Activated naive CD4-positive, alpha-beta T cell treated with anti-CD3 and anti-CD28 coated beads, Interleukin-2, amount 50 U/mL, for 24 hours (primary cell): ENCODE data around the gene SLC25A39.

Source experiments
- H3K27ac Mint-ChIP-seq: one replicate; pipeline ENCODE4 v1.8.0; 2021; ENCODE audit warnings: mild to moderate bottlenecking, mixed read lengths
- H3K27me3 Mint-ChIP-seq: one replicate; pipeline ENCODE4 v1.8.0; 2021; ENCODE audit warnings: mixed read lengths
- H3K36me3 Mint-ChIP-seq: one replicate; pipeline ENCODE4 v1.8.0; 2021; ENCODE audit warnings: mixed read lengths
- H3K4me1 Mint-ChIP-seq: one replicate; pipeline ENCODE4 v1.8.0; 2021; ENCODE audit warnings: mixed read lengths
- H3K4me3 Mint-ChIP-seq: one replicate; pipeline ENCODE4 v1.8.0; 2021; ENCODE audit warnings: mild to moderate bottlenecking, mixed read lengths
- H3K9me3 Mint-ChIP-seq: one replicate; pipeline ENCODE4 v1.8.0; 2021; ENCODE audit warnings: mixed read lengths

Gene SLC25A39

GRCh38 chr17:44359006-44359405 lies 34.4 kb upstream of the SLC25A39 start:
- Mint-ChIP-seq H3K4me3 (no peak overlapping the region), H3K4me1 (peaks cover 8% of the 10 kb centered on the region), H3K36me3 (no peaks in the 10 kb centered on the region), H3K27me3 (peaks cover 2% of the 10 kb centered on the region), H3K9me3 (no peaks in the 10 kb centered on the region), H3K27ac (no peak overlapping the region)

GRCh38 chr17:44358066-44358465 lies 33.4 kb upstream of the SLC25A39 start:
- Mint-ChIP-seq H3K27ac (no peak overlapping the region), H3K4me3 (no peak overlapping the region), H3K4me1 (peaks cover 10% of the 10 kb centered on the region), H3K36me3 (no peaks in the 10 kb centered on the region), H3K9me3 (no peaks in the 10 kb centered on the region), H3K27me3 (peaks cover 2% of the 10 kb centered on the region)

- no peak overlapping the region for H3K27ac Mint-ChIP-seq
- peaks cover 13% of the 10 kb centered on the region for H3K4me1 Mint-ChIP-seq
- H3K4me3 Mint-ChIP-seq = no peak overlapping the region
- no peaks in the 10 kb centered on the region for H3K27me3 Mint-ChIP-seq
- peaks cover 2% of the 10 kb centered on the region for H3K36me3 Mint-ChIP-seq
- H3K9me3 Mint-ChIP-seq = no peaks in the 10 kb centered on the region
Observed at GRCh38 chr17:44356241-44356640, 31.6 kb upstream of the SLC25A39 start.

- Mint-ChIP-seq H3K4me3 (no peak overlapping the region), H3K4me1 (peaks cover 13% of the 10 kb centered on the region), H3K9me3 (no peaks in the 10 kb centered on the region), H3K27ac (no peak overlapping the region), H3K36me3 (peaks cover 2% of the 10 kb centered on the region), H3K27me3 (no peaks in the 10 kb centered on the region)
Observed at GRCh38 chr17:44355642-44356099, 31.0 kb upstream of the SLC25A39 start.

- H3K4me1 Mint-ChIP-seq = peaks cover 13% of the 10 kb centered on the region
- no peaks in the 10 kb centered on the region for H3K27me3 Mint-ChIP-seq
- H3K36me3 Mint-ChIP-seq = peaks cover 2% of the 10 kb centered on the region
- H3K27ac Mint-ChIP-seq = no peak overlapping the region
- H3K4me3 Mint-ChIP-seq = peak overlapping the region; percentile 42
- no peaks in the 10 kb centered on the region for H3K9me3 Mint-ChIP-seq
Observed at GRCh38 chr17:44354582-44355561, 30.2 kb upstream of the SLC25A39 start.

- no peaks in the 10 kb centered on the region for H3K27me3 Mint-ChIP-seq
- H3K4me3 Mint-ChIP-seq = peak overlapping the region; percentile 74
- H3K9me3 Mint-ChIP-seq = no peaks in the 10 kb centered on the region
- H3K4me1 Mint-ChIP-seq = peaks cover 10% of the 10 kb centered on the region
- H3K27ac Mint-ChIP-seq = no peak overlapping the region
- H3K36me3 Mint-ChIP-seq = peaks cover 2% of the 10 kb centered on the region
Observed at GRCh38 chr17:44353672-44354331, 29.2 kb upstream of the SLC25A39 start.

- H3K36me3 Mint-ChIP-seq = peaks cover 2% of the 10 kb centered on the region
Observed at GRCh38 chr17:44352828-44353671, 28.4 kb upstream of the SLC25A39 start.

GRCh38 chr17:44351961-44352827 lies 27.6 kb upstream of the SLC25A39 start:
- peaks cover 2% of the 10 kb centered on the region for H3K36me3 Mint-ChIP-seq
- H3K4me1 Mint-ChIP-seq = peaks cover 5% of the 10 kb centered on the region
- H3K4me3 Mint-ChIP-seq = peak overlapping the region; percentile 36
- no peaks in the 10 kb centered on the region for H3K9me3 Mint-ChIP-seq
- H3K27ac Mint-ChIP-seq = no peak overlapping the region
- H3K27me3 Mint-ChIP-seq = no peaks in the 10 kb centered on the region

More at GRCh38 chr17:44352828-44353671, 28.4 kb upstream of the SLC25A39 start:
- Mint-ChIP-seq H3K4me1 (peaks cover 8% of the 10 kb centered on the region), H3K27ac (no peak overlapping the region), H3K27me3 (no peaks in the 10 kb centered on the region), H3K9me3 (no peaks in the 10 kb centered on the region), H3K4me3 (peak overlapping the region; percentile 74)

- no peak overlapping the region for H3K27ac Mint-ChIP-seq
Observed at GRCh38 chr17:44351464-44351863, 26.8 kb upstream of the SLC25A39 start.

GRCh38 chr17:44350733-44351226 lies 26.2 kb upstream of the SLC25A39 start:
- H3K9me3 Mint-ChIP-seq = no peaks in the 10 kb centered on the region
- H3K4me1 Mint-ChIP-seq = peaks cover 11% of the 10 kb centered on the region
- H3K27me3 Mint-ChIP-seq = no peaks in the 10 kb centered on the region
- H3K27ac Mint-ChIP-seq = no peak overlapping the region
- peaks cover 2% of the 10 kb centered on the region for H3K36me3 Mint-ChIP-seq
- H3K4me3 Mint-ChIP-seq = no peak overlapping the region

More at GRCh38 chr17:44351464-44351863, 26.8 kb upstream of the SLC25A39 start:
- Mint-ChIP-seq H3K27me3 (no peaks in the 10 kb centered on the region), H3K9me3 (no peaks in the 10 kb centered on the region), H3K4me3 (no peak overlapping the region), H3K36me3 (peaks cover 2% of the 10 kb centered on the region), H3K4me1 (peaks cover 5% of the 10 kb centered on the region)

- Mint-ChIP-seq H3K9me3 (no peaks in the 10 kb centered on the region), H3K4me1 (peaks cover 21% of the 10 kb centered on the region), H3K36me3 (peaks cover 2% of the 10 kb centered on the region), H3K4me3 (no peak overlapping the region), H3K27ac (no peak overlapping the region), H3K27me3 (no peaks in the 10 kb centered on the region)
Observed at GRCh38 chr17:44349553-44350070, 25.0 kb upstream of the SLC25A39 start.

- Mint-ChIP-seq H3K4me3 (no peak overlapping the region), H3K4me1 (peaks cover 21% of the 10 kb centered on the region), H3K27ac (no peak overlapping the region)
Observed at GRCh38 chr17:44348988-44349364, 24.4 kb upstream of the SLC25A39 start.

GRCh38 chr17:44348234-44348987 lies 23.8 kb upstream of the SLC25A39 start:
- Mint-ChIP-seq H3K9me3 (no peaks in the 10 kb centered on the region), H3K27me3 (no peaks in the 10 kb centered on the region), H3K4me1 (peaks cover 21% of the 10 kb centered on the region), H3K27ac (no peak overlapping the region), H3K36me3 (peaks cover 2% of the 10 kb centered on the region), H3K4me3 (no peak overlapping the region)

More at GRCh38 chr17:44348988-44349364, 24.4 kb upstream of the SLC25A39 start:
- no peaks in the 10 kb centered on the region for H3K27me3 Mint-ChIP-seq
- H3K9me3 Mint-ChIP-seq = no peaks in the 10 kb centered on the region
- peaks cover 2% of the 10 kb centered on the region for H3K36me3 Mint-ChIP-seq
